GM06990 (cell line): ENCODE results near the gene ABHD17A.

Experiments used
- DNase-seq: peaks from one replicate; pipeline ENCODE4 v3.0.0-alpha.2; 2011; ENCODE audit not compliant: insufficient read length; ENCODE audit errors: extremely low read depth
- H3K27me3 ChIP-seq: replicated peaks from 2 replicates; pipeline ENCODE4 v1.6.0; 2011; ENCODE audit warnings: low read length; ENCODE audit not compliant: control insufficient read depth, insufficient read depth
- H3K36me3 ChIP-seq: 2 replicates; pipeline ENCODE4 v1.5.1; 2011; ENCODE audit warnings: low read length; ENCODE audit not compliant: control insufficient read depth, insufficient read depth
- H3K4me3 ChIP-seq: replicated peaks from 2 replicates; pipeline ENCODE4 v1.5.1; 2011; ENCODE audit warnings: low read depth, mild to moderate bottlenecking, control low read depth, low read length
- CTCF ChIP-seq: IDR thresholded peaks from 2 replicates; pipeline ENCODE4 v1.5.1; 2011; ENCODE audit warnings: low read length, control low read depth, mild to moderate bottlenecking, inconsistent platforms; ENCODE audit not compliant: insufficient read depth, poor library complexity, severe bottlenecking

Gene ABHD17A

GRCh38 chr19:1839658-1840540 is 45.4 kb downstream of the ABHD17A start:
- DNase-seq: no peak
- Histone ChIP-seq H3K36me3 (peaks cover 7% of the 10 kb centered on the region), H3K27me3 (no peaks in the 10 kb centered on the region), H3K4me3 (no peak overlapping the region)
- no peak for TF ChIP-seq CTCF

- no peak for DNase-seq
- no peaks in the 10 kb centered on the region for H3K27me3 ChIP-seq
- peaks cover 5% of the 10 kb centered on the region for H3K36me3 ChIP-seq
- TF ChIP-seq CTCF: peak; percentile 99
- no peak overlapping the region for H3K4me3 ChIP-seq
Measured at GRCh38 chr19:1837625-1838105, 47.6 kb downstream of the ABHD17A start.

- Histone ChIP-seq H3K4me3 (no peak overlapping the region), H3K36me3 (peaks cover 5% of the 10 kb centered on the region), H3K27me3 (no peaks in the 10 kb centered on the region)
- TF ChIP-seq CTCF: no peak
- DNase-seq: no peak
Measured at GRCh38 chr19:1837222-1837565, 48.1 kb downstream of the ABHD17A start.

GRCh38 chr19:1836458-1837221 is 48.7 kb downstream of the ABHD17A start:
- Histone ChIP-seq H3K36me3 (peaks cover 5% of the 10 kb centered on the region), H3K27me3 (no peaks in the 10 kb centered on the region), H3K4me3 (no peak overlapping the region)
- no peak for TF ChIP-seq CTCF
- no peak for DNase-seq

- Histone ChIP-seq H3K36me3 (peaks cover 7% of the 10 kb centered on the region), H3K27me3 (no peaks in the 10 kb centered on the region), H3K4me3 (no peak overlapping the region)
- no peak for TF ChIP-seq CTCF
- DNase-seq: no peak
Measured at GRCh38 chr19:1833540-1833939, 51.8 kb downstream of the ABHD17A start.
